GM18951 (cell line): Measurements from ENCODE around the gene PARP2.

Experiments
- POLR2A ChIP-seq: IDR thresholded peaks from 4 replicates; pipeline ENCODE4 v1.6.1; 2011; ENCODE audit warnings: mild to moderate bottlenecking; ENCODE audit not compliant: insufficient read length, insufficient read depth; ENCODE audit errors: extremely low read depth
- in situ Hi-C: fragments of 300-500 bp; cut with MboI; formaldehyde crosslinking; loops from one replicate; pipeline ENCODE4 v1.12.0; 2022; ENCODE audit warnings: low sequenced_read_pairs, mixed read lengths, inconsistent platforms; ENCODE audit not compliant: unreplicated experiment

PARP2 gene

GRCh38 chr14:20388159-20388558, 44.7 kb downstream of the PARP2 start:
- in situ Hi-C loops = no loop called here
- TF ChIP-seq POLR2A = no peak

- in situ Hi-C loops = no loop called here
- TF ChIP-seq POLR2A = no peak
Observed at GRCh38 chr14:20391505-20391904, 48.1 kb downstream of the PARP2 start.

DNA sequence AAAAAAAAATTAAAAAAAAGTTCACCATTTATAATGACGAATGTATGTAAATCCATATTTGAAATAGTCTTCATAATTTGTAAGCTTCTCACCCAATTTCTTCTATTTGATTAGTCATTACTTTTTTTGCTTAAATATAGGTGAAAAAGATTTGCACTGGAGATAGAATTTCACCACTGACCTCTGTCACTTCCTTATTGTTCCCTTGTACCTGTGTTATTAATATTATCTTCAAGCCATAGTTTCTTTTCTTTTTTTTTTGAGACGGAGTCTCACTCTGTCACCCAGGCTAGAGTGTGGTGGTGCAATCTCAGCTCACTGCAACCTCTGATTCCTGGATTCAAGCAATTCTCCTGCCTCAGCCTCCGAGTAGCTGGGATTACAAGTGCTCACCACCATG, 54.1 kb downstream of the PARP2 start:
- no peak for TF ChIP-seq POLR2A
- in situ Hi-C loops = no loop called here

DNA sequence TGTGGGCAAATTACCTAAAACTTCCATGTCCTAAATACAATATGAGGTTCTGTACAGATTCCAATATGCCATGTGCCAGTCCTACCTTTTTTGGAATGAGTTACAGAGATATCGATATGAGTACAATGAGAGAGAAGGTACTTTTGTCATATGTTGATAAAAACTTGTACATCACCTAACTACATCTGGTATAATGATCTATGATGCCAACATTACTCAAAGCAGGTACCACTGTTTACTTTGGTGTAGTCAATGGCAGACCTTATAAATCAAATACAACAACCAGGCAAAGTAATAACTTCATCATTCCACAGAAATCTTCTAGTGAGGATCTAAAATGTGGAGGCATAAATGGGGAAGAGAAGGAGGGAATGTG, 57.1 kb downstream of the PARP2 start:
- in situ Hi-C loops = no loop called here
- TF ChIP-seq POLR2A = no peak

GRCh38 chr14:20400965-20401593, 57.6 kb downstream of the PARP2 start:
- in situ Hi-C loops = no loop called here
- TF ChIP-seq POLR2A = no peak

- TF ChIP-seq POLR2A = no peak
- in situ Hi-C loops = no loop called here
Observed at GRCh38 chr14:20403521-20403920, 60.1 kb downstream of the PARP2 start.
